NB4 (cell line): ENCODE measurements around the gene GNG13.

Experiments used
- DNase-seq: peaks from one replicate; pipeline ENCODE4 v3.0.0; 2010; ENCODE audit warnings: low read depth
- H3K4me3 ChIP-seq: one replicate; pipeline ENCODE4 v1.5.1; 2011; ENCODE audit warnings: mild to moderate bottlenecking, low read depth, low read length, moderate library complexity
- CTCF ChIP-seq: IDR thresholded peaks from one replicate; pipeline ENCODE4 v1.5.1; 2012; ENCODE audit warnings: low read depth, low read length
- MAX ChIP-seq: IDR thresholded peaks from 2 replicates; pipeline ENCODE4 v1.6.1; 2011; ENCODE audit warnings: low read depth, low read length
- MYC ChIP-seq: IDR thresholded peaks from 2 replicates; pipeline ENCODE4 v1.6.1; 2011; ENCODE audit warnings: low read depth, low read length
- POLR2A ChIP-seq: IDR thresholded peaks from 2 replicates; pipeline ENCODE4 v1.6.1; 2011; ENCODE audit warnings: mild to moderate bottlenecking; ENCODE audit not compliant: insufficient read length; ENCODE audit errors: extremely low read depth

GNG13 gene

GRCh38 chr16:782258-782657 lies 18.3 kb downstream of the GNG13 start:
- TF ChIP-seq MAX (no peak), CTCF (no peak)
- DNase-seq, result no peak

GRCh38 chr16:781346-782010 lies 19.1 kb downstream of the GNG13 start:
- peak; percentile 84 for TF ChIP-seq MAX
- no peak for TF ChIP-seq POLR2A
- DNase-seq, result peak; percentile 49

More at GRCh38 chr16:782258-782657, 18.3 kb downstream of the GNG13 start:
- H3K4me3 ChIP-seq, result no peak overlapping the region

DNA sequence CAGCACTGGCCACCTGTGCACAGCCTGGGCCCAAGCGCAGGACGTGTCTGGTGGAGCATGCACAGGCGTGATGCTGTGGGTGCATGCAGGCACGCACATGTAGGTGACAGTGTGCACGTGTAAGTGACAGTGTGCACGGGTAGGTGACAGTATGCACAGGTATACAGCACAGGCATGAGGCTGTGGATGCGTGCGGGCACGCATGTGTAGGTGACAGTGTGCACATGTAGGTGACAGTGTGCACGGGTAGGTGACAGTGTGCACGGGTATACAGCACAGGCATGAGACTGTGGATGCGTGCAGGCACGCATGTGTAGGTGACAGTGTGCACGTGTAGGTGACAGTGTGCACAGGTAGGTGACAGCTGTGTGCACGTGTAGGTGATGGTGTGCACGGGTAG lies 20.2 kb downstream of the GNG13 start:
- no peak overlapping the region for H3K4me3 ChIP-seq
- TF ChIP-seq MAX (no peak), POLR2A (no peak), MYC (no peak), CTCF (no peak)
- no peak for DNase-seq

More at GRCh38 chr16:781346-782010, 19.1 kb downstream of the GNG13 start:
- H3K4me3 ChIP-seq, result no peak overlapping the region

GRCh38 chr16:779561-779960 lies 21.0 kb downstream of the GNG13 start:
- H3K4me3 ChIP-seq, result no peak overlapping the region
- DNase-seq, result no peak
- TF ChIP-seq CTCF (no peak), MAX (no peak), MYC (no peak), POLR2A (no peak)

DNA sequence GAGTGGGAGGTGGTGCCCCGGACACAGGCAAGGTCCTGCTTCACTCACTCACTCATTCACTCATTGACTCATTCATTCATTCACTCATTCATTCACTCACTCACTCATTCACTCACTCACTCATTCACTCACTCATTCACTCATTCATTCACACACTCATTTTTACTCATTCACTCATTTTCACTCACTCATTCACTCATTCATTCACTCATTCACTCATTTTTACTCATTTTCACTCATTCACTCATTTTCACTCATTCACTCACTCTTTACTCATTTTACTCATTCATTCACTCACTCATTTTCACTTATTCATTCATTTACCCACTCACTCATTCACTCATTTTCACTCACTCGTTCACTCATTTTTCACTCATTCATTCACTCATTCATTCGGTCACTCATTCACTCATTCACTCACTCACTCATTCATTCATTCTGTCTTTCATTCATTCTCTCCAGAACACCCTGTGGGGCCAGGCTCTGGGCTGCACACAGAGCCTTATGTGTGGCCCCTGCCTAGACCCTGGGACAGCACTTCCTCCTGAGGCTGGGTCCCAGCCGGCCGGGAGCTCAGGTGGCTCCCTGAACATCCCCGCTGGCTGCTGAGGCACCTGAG lies 21.5 kb downstream of the GNG13 start:
- TF ChIP-seq MAX (no peak), POLR2A (no peak), CTCF (no peak), MYC (no peak)
- no peak for DNase-seq
- H3K4me3 ChIP-seq, result no peak overlapping the region

- no peak for DNase-seq
- no peak overlapping the region for H3K4me3 ChIP-seq
- TF ChIP-seq MAX (no peak), POLR2A (no peak), CTCF (no peak)
Measured at GRCh38 chr16:778447-778846, 22.1 kb downstream of the GNG13 start.
